Liver (tissue), 9 donors: Measurements from ENCODE around the gene GTPBP1. TPM values are rescaled to one million over a fixed set of nuclear protein-coding genes. Genes with fewer than 3 reads are reported as not detected.

ENCODE experiments used
- DNase-seq: peaks from one replicate; pipeline ENCODE4 v3.0.0-alpha.2; 2017; ENCODE audit warnings: low spot score
- H3K27ac ChIP-seq, 2 donors: one replicate each; pipeline ENCODE4 v1.7.0; 2013; ENCODE audit warnings: inconsistent platforms in 2 of 2, low read length in 2 of 2, control low read depth in 1 of 2, low read depth in 1 of 2, mild to moderate bottlenecking in 1 of 2
- H3K27me3 ChIP-seq, 4 donors: one replicate each; pipeline versions ENCODE4 v1.6.1 to v1.7.0; 2013; ENCODE audit warnings: low read length in 3 of 4, inconsistent platforms in 1 of 4, mild to moderate bottlenecking in 1 of 4, moderate library complexity in 1 of 4; ENCODE audit not compliant: control insufficient read depth in 4 of 4, insufficient read depth in 4 of 4
- H3K36me3 ChIP-seq, 4 donors: one replicate each; pipeline versions ENCODE4 v1.6.1 to v1.7.0; 2013; ENCODE audit warnings: low read length in 3 of 4, mild to moderate bottlenecking in 3 of 4, low read depth in 1 of 4, moderate library complexity in 1 of 4; ENCODE audit not compliant: control insufficient read depth in 4 of 4, insufficient read depth in 3 of 4
- H3K4me1 ChIP-seq, 4 donors: one replicate each; pipeline versions ENCODE4 v1.6.1 to v1.7.0; 2013; ENCODE audit warnings: low read length in 3 of 4, mild to moderate bottlenecking in 3 of 4, moderate library complexity in 1 of 4; ENCODE audit not compliant: control insufficient read depth in 4 of 4, insufficient read depth in 4 of 4
- H3K4me3 ChIP-seq, 3 donors: one replicate each; pipeline versions ENCODE4 v1.6.1 to v1.7.0; 2013; ENCODE audit warnings: low read length in 3 of 3, control low read depth in 1 of 3, low read depth in 1 of 3, mild to moderate bottlenecking in 1 of 3
- H3K9ac ChIP-seq, 2 donors: one replicate each; pipeline ENCODE4 v1.7.0; 2013; ENCODE audit warnings: low read length in 2 of 2, mild to moderate bottlenecking in 2 of 2, moderate library complexity in 2 of 2, control low read depth in 1 of 2, low read depth in 1 of 2
- H3K9me3 ChIP-seq, 4 donors: one replicate each; pipeline versions ENCODE4 v1.6.1 to v1.7.0; 2013; ENCODE audit warnings: low read length in 3 of 4; ENCODE audit not compliant: control insufficient read depth in 4 of 4
- EGR1 ChIP-seq, 2 donors: IDR thresholded peaks; 2 replicates each; pipeline ENCODE4 v1.6.1; 2016 to 2018; ENCODE audit warnings: antibody characterized with exemption in 2 of 2, low read depth in 2 of 2
- FOXA1 ChIP-seq: IDR thresholded peaks from 2 replicates; pipeline ENCODE4 v1.6.1; 2016; ENCODE audit warnings: antibody characterized with exemption
- FOXA2 ChIP-seq: IDR thresholded peaks from 2 replicates; pipeline ENCODE4 v1.6.1; 2016; ENCODE audit warnings: antibody characterized with exemption
- GABPA ChIP-seq, 2 donors: IDR thresholded peaks in 1 of 2; conservative IDR thresholded peaks in 1 of 2; 2 replicates each; pipeline ENCODE4 v1.6.1; 2016; ENCODE audit warnings: antibody characterized with exemption in 2 of 2, mild to moderate bottlenecking in 1 of 2, moderate library complexity in 1 of 2
- HNF4A ChIP-seq, 2 donors: conservative IDR thresholded peaks; 2 replicates each; pipeline ENCODE4 v1.6.1; 2016; ENCODE audit warnings: antibody characterized with exemption in 2 of 2, mild to moderate bottlenecking in 2 of 2
- HNF4G ChIP-seq: IDR thresholded peaks from 2 replicates; pipeline ENCODE4 v1.6.1; 2016; ENCODE audit warnings: antibody characterized with exemption
- JUND ChIP-seq, 2 donors: IDR thresholded peaks; 2 replicates each; pipeline ENCODE4 v1.6.1; 2016; ENCODE audit warnings: antibody characterized with exemption in 2 of 2
- NR2F2 ChIP-seq: IDR thresholded peaks from 2 replicates; pipeline ENCODE4 v1.6.1; 2016; ENCODE audit warnings: antibody characterized with exemption
- RAD21 ChIP-seq, 2 donors: IDR thresholded peaks; 2 replicates each; pipeline ENCODE4 v1.6.1; 2016; ENCODE audit warnings: antibody characterized with exemption in 2 of 2, mild to moderate bottlenecking in 2 of 2
- RXRA ChIP-seq, 2 donors: IDR thresholded peaks; 2 replicates each; pipeline ENCODE4 v1.6.1; 2017 to 2018; ENCODE audit warnings: antibody characterized with exemption in 2 of 2, mild to moderate bottlenecking in 1 of 2
- SP1 ChIP-seq: IDR thresholded peaks from 2 replicates; pipeline ENCODE4 v1.6.1; 2018; ENCODE audit warnings: antibody characterized with exemption, mild to moderate bottlenecking
- TAF1 ChIP-seq: conservative IDR thresholded peaks from 2 replicates; pipeline ENCODE4 v1.6.1; 2016; ENCODE audit warnings: antibody characterized with exemption, mild to moderate bottlenecking
- YY1 ChIP-seq: IDR thresholded peaks from 2 replicates; pipeline ENCODE4 v1.6.1; 2016; ENCODE audit warnings: antibody characterized with exemption, mild to moderate bottlenecking
- WGBS: extraction: QIAGEN DNeasy Blood & Tissue Kit; methylation state at CpG from one replicate; pipeline ENCODE4 v1.1.7; 2013; 5-methylcytosine and 5-hydroxymethylcytosine counted together
- polyA plus RNA-seq, 2 donors: library from polyadenylated mRNA; stranded (reverse) in 1 of 2; unstranded in 1 of 2; fragments of 200-250 nt in 1 of 2; fragments of >200 nt in 1 of 2; fragmentation: Nextera tagmentation in 1 of 2; extraction: Ambion mirVana in 1 of 2; gene quantifications; one replicate each; pipeline versions ENCODE4 v1.2.1 to v1.2.3, GENCODE V29; 2013 to 2015
- total RNA-seq, 2 donors: library from RNA; depleted of rRNA; stranded (reverse); fragments of >200 nt; gene quantifications; one replicate each; pipeline ENCODE4 v1.2.3, GENCODE V29; 2014
- TF ChIP-seq, protein P1 (sequence below): IDR thresholded peaks from 2 replicates; pipeline ENCODE4 v1.6.1; 2016; ENCODE audit warnings: antibody characterized with exemption
- TF ChIP-seq, protein P2 (sequence below): IDR thresholded peaks from 2 replicates; pipeline ENCODE4 v1.6.1; 2016; ENCODE audit warnings: antibody characterized with exemption
- TF ChIP-seq, protein P3 (sequence below): fragments of 150-350 bp; IDR thresholded peaks from 2 replicates; pipeline ENCODE4 v1.5.1; 2017; ENCODE audit warnings: improper control_type of control experiment, low read depth, low read length; ENCODE audit not compliant: missing input control
- TF ChIP-seq, protein P4 (sequence below): IDR thresholded peaks from 2 replicates; pipeline ENCODE4 v1.6.1; 2016; ENCODE audit warnings: antibody characterized with exemption, mild to moderate bottlenecking
- TF ChIP-seq, protein P5 (sequence below): IDR thresholded peaks from 2 replicates; pipeline ENCODE4 v1.6.1; 2016; ENCODE audit warnings: antibody characterized with exemption
- donor health status: healthy.
- donor health status: healthy.
- donor health status: healthy.
- donor health status: healthy.
- donor health status: healthy.

The GTPBP1 gene
- total and polyA plus RNA-seq, 4 donors = 5.3 to 56.3 (median 16.1) TPM

DNA sequence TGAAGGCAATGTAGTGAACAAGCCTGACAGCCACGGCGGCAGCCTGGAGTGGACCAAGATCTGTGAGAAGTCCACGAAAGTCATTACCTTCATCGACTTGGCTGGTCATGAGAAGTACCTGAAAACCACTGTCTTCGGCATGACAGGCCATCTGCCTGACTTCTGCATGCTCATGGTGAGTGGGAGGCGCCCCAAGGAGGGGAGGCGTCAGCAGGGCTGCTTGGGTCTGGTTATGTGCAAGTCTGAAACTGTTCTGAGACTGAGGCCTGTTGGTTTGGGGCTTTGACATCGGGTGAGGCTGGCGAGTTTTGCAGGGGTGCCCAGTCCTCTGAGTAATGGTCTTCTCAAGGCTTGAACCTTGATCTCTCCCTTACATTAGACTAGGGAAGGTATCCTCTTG, 11.1 kb downstream of the GTPBP1 start:
- Histone ChIP-seq H3K9ac (no peak overlapping the region), H3K4me3 (no peak overlapping the region), H3K4me1 (no peaks in the 10 kb centered on the region), H3K36me3 (peaks cover 6 to 35% (median 20%) of the 10 kb centered on the region in 4 donors), H3K27me3 (no peaks in the 10 kb centered on the region), H3K9me3 (no peaks in the 10 kb centered on the region), H3K27ac (no peak overlapping the region)
- WGBS = 93% methylated on average over 9 of the region's 9 CpGs
- no peak for DNase-seq
- TF ChIP-seq GABPA (IDR thresholded peaks at IDR 0.05 in 1 of 2, conservative IDR thresholded peaks at IDR 0.05 in 1 of 2) (no peak), NR2F2 (no peak), RXRA (IDR thresholded peaks at IDR 0.05) (no peak), RAD21 (IDR thresholded peaks at IDR 0.05) (no peak), TAF1 (no peak), HNF4A (conservative IDR thresholded peaks at IDR 0.05) (no peak), JUND (IDR thresholded peaks at IDR 0.05) (no peak), EGR1 (IDR thresholded peaks at IDR 0.05; ENCODE audit: low read depth in 2 of 2) (no peak), SP1 (no peak), FOXA2 (no peak), YY1 (no peak), HNF4G (no peak), FOXA1 (no peak)
- TF ChIP-seq, protein P1, sequence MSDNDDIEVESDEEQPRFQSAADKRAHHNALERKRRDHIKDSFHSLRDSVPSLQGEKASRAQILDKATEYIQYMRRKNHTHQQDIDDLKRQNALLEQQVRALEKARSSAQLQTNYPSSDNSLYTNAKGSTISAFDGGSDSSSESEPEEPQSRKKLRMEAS = no peak
- TF ChIP-seq, protein P2, sequence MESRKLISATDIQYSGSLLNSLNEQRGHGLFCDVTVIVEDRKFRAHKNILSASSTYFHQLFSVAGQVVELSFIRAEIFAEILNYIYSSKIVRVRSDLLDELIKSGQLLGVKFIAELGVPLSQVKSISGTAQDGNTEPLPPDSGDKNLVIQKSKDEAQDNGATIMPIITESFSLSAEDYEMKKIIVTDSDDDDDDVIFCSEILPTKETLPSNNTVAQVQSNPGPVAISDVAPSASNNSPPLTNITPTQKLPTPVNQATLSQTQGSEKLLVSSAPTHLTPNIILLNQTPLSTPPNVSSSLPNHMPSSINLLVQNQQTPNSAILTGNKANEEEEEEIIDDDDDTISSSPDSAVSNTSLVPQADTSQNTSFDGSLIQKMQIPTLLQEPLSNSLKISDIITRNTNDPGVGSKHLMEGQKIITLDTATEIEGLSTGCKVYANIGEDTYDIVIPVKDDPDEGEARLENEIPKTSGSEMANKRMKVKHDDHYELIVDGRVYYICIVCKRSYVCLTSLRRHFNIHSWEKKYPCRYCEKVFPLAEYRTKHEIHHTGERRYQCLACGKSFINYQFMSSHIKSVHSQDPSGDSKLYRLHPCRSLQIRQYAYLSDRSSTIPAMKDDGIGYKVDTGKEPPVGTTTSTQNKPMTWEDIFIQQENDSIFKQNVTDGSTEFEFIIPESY = no peak
- TF ChIP-seq, protein P3, sequence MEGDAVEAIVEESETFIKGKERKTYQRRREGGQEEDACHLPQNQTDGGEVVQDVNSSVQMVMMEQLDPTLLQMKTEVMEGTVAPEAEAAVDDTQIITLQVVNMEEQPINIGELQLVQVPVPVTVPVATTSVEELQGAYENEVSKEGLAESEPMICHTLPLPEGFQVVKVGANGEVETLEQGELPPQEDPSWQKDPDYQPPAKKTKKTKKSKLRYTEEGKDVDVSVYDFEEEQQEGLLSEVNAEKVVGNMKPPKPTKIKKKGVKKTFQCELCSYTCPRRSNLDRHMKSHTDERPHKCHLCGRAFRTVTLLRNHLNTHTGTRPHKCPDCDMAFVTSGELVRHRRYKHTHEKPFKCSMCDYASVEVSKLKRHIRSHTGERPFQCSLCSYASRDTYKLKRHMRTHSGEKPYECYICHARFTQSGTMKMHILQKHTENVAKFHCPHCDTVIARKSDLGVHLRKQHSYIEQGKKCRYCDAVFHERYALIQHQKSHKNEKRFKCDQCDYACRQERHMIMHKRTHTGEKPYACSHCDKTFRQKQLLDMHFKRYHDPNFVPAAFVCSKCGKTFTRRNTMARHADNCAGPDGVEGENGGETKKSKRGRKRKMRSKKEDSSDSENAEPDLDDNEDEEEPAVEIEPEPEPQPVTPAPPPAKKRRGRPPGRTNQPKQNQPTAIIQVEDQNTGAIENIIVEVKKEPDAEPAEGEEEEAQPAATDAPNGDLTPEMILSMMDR = no peak
- TF ChIP-seq, protein P4, sequence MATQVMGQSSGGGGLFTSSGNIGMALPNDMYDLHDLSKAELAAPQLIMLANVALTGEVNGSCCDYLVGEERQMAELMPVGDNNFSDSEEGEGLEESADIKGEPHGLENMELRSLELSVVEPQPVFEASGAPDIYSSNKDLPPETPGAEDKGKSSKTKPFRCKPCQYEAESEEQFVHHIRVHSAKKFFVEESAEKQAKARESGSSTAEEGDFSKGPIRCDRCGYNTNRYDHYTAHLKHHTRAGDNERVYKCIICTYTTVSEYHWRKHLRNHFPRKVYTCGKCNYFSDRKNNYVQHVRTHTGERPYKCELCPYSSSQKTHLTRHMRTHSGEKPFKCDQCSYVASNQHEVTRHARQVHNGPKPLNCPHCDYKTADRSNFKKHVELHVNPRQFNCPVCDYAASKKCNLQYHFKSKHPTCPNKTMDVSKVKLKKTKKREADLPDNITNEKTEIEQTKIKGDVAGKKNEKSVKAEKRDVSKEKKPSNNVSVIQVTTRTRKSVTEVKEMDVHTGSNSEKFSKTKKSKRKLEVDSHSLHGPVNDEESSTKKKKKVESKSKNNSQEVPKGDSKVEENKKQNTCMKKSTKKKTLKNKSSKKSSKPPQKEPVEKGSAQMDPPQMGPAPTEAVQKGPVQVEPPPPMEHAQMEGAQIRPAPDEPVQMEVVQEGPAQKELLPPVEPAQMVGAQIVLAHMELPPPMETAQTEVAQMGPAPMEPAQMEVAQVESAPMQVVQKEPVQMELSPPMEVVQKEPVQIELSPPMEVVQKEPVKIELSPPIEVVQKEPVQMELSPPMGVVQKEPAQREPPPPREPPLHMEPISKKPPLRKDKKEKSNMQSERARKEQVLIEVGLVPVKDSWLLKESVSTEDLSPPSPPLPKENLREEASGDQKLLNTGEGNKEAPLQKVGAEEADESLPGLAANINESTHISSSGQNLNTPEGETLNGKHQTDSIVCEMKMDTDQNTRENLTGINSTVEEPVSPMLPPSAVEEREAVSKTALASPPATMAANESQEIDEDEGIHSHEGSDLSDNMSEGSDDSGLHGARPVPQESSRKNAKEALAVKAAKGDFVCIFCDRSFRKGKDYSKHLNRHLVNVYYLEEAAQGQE = no peak
- TF ChIP-seq, protein P5, sequence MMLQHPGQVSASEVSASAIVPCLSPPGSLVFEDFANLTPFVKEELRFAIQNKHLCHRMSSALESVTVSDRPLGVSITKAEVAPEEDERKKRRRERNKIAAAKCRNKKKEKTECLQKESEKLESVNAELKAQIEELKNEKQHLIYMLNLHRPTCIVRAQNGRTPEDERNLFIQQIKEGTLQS = no peak
